ENCODE measurements around the gene AGPS. TPM values are rescaled to one million over a fixed set of nuclear protein-coding genes. Genes with fewer than 3 reads are reported as not detected.
"Not testable (repeated sequence)": the region's sequence is repeated elsewhere in the genome, so short reads cannot be mapped to it uniquely, and the experiment has no call there.

Gene AGPS
- total and polyA plus RNA-seq, 2 donors (not counting 1 experiment from before 2014, with no cell fraction given), result 2.2 to 25.5 TPM

DNA sequence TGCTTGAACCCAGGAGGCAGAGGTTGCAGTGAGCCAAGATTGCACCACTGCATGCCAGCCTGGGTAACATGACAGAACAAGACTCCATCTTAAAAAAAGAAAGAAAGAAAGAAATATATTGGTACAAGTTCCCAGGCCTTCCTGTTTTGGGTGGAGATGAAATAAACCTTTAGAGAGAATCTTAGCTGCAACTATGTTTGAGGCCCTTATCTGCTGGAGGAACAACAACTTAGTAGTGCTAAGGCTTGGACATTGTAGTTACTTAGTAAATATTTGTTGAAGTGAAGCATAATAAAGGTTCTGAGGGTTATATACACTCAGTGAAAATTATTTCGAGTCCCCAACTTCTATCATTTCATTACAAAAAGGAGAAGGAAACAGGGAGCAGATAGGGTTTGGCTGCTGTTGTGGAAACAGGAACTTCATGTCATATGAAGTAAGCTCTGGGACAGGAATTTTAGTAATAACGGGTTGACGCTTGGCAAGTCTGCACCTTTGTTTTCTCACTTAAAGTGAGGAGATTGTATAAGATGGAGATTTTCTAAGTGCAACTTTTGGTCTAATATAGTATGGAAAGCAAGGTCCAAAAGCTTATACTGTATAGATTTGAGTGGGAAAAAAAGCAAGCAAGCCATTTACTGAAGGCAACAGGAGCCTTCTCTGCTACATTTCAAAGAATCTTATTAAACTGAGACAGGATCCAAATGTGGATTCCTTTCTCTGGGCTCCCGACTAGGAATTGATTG is 40.0 kb upstream of the AGPS start:
- Mint-ChIP-seq H3K4me1 (peaks cover 13% of the 10 kb centered on the region), H3K27me3 (peaks cover 4% of the 10 kb centered on the region), H3K27ac (no peak overlapping the region), H3K4me3 (no peak overlapping the region), H3K9me3 (ENCODE audit: insufficient read depth) (no peaks in the 10 kb centered on the region)
- H3K27me3 ChIP-seq (replicated peaks in 1 of 4; ENCODE audit: control extremely low read depth in 1 of 4, control insufficient read depth in 3 of 4, insufficient read depth in 4 of 4, low read length in 3 of 4), result no peaks in the 10 kb centered on the region
- H3K4me3 ChIP-seq (ENCODE audit: control extremely low read depth in 1 of 5, extremely low read depth in 1 of 5, insufficient read depth in 1 of 5, low read depth in 2 of 5, low read length in 4 of 5), result no peak overlapping the region
- DNase-seq, result no peak
- ChIA-PET POLR2A (no interaction called here), CTCF (no interaction called here)
- no peaks in the 10 kb centered on the region for H3K36me3 ChIP-seq (replicated peaks in 1 of 2; ENCODE audit: control extremely low read depth in 1 of 2, control insufficient read depth in 1 of 2, extremely low read depth in 1 of 2, insufficient read depth in 2 of 2, low read length in 1 of 2)
- peak overlapping the region; percentile 40 for H2AFZ ChIP-seq (ENCODE audit: insufficient read depth, low read depth, low read length, poor library complexity, severe bottlenecking)
- H3K4me1 ChIP-seq (ENCODE audit: control insufficient read depth in 2 of 2, insufficient read depth in 2 of 2, low read length in 2 of 2), result no peaks in the 10 kb centered on the region
- TF ChIP-seq, protein P1, sequence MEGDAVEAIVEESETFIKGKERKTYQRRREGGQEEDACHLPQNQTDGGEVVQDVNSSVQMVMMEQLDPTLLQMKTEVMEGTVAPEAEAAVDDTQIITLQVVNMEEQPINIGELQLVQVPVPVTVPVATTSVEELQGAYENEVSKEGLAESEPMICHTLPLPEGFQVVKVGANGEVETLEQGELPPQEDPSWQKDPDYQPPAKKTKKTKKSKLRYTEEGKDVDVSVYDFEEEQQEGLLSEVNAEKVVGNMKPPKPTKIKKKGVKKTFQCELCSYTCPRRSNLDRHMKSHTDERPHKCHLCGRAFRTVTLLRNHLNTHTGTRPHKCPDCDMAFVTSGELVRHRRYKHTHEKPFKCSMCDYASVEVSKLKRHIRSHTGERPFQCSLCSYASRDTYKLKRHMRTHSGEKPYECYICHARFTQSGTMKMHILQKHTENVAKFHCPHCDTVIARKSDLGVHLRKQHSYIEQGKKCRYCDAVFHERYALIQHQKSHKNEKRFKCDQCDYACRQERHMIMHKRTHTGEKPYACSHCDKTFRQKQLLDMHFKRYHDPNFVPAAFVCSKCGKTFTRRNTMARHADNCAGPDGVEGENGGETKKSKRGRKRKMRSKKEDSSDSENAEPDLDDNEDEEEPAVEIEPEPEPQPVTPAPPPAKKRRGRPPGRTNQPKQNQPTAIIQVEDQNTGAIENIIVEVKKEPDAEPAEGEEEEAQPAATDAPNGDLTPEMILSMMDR (IDR thresholded peaks at IDR 0.05), result no peak
- no peak for TF ChIP-seq EZH2 (IDR thresholded peaks at IDR 0.05; ENCODE audit: borderline replicate concordance, insufficient read depth, low read depth, low read length, poor library complexity, severe bottlenecking)
- H3K9ac ChIP-seq (ENCODE audit: low read length), result no peak overlapping the region
- 12% methylated on average over 3 of the region's 4 CpGs for WGBS (ENCODE audit: insufficient coverage)
- no peak for ATAC-seq (ENCODE audit: low read depth)
- intact Hi-C loops (cut with micrococcal nuclease), result loop anchor here (5.0 kb wide), 1 partner anchor 40 kb away; the partner anchor contains the start of gene AGPS
- no peak overlapping the region for H3K27ac ChIP-seq (ENCODE audit: low read length in 2 of 2)
- H3K9me3 ChIP-seq (ENCODE audit: control extremely low read depth in 1 of 3, control insufficient read depth in 2 of 3, insufficient read depth in 1 of 3, low read length in 2 of 3), result no peaks in the 10 kb centered on the region
- H3K4me2 ChIP-seq (replicated peaks; ENCODE audit: low read depth, low read length, poor library complexity, severe bottlenecking), result no peak overlapping the region
- H3K79me2 ChIP-seq (ENCODE audit: control insufficient read depth, insufficient read depth, low read length), result no peaks in the 10 kb centered on the region
- no peaks in the 10 kb centered on the region for H4K20me1 ChIP-seq (ENCODE audit: control insufficient read depth, insufficient read depth, low read length, poor library complexity, severe bottlenecking)

DNA sequence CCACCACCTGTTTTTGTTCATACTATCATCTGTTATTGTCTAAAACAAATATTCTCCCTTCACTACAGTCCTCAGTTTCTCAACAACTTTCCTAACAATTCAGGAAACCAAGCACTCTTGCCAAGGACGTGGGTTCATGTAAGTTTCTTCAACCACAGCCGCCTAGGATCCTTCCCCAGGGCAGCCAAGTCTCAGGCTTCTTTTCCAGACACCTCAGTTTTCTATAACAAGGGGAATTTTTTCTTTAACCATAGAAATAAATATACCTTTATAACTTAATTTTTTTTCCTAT is 39.4 kb upstream of the AGPS start:
- Histone ChIP-seq H3K27ac (ENCODE audit: low read length in 2 of 2) (no peak overlapping the region), H2AFZ (ENCODE audit: insufficient read depth, low read depth, low read length, poor library complexity, severe bottlenecking) (peak overlapping the region; percentile 40), H3K27me3 (replicated peaks in 1 of 4; ENCODE audit: control extremely low read depth in 1 of 4, control insufficient read depth in 3 of 4, insufficient read depth in 4 of 4, low read length in 3 of 4) (no peaks in the 10 kb centered on the region), H3K9ac (ENCODE audit: low read length) (no peak overlapping the region), H3K4me2 (replicated peaks; ENCODE audit: low read depth, low read length, poor library complexity, severe bottlenecking) (no peak overlapping the region), H3K4me3 (ENCODE audit: control extremely low read depth in 1 of 5, extremely low read depth in 1 of 5, insufficient read depth in 1 of 5, low read depth in 2 of 5, low read length in 4 of 5) (no peak overlapping the region), H3K4me1 (ENCODE audit: control insufficient read depth in 2 of 2, insufficient read depth in 2 of 2, low read length in 2 of 2) (no peaks in the 10 kb centered on the region), H3K36me3 (replicated peaks in 1 of 2; ENCODE audit: control extremely low read depth in 1 of 2, control insufficient read depth in 1 of 2, extremely low read depth in 1 of 2, insufficient read depth in 2 of 2, low read length in 1 of 2) (no peaks in the 10 kb centered on the region), H3K9me3 (ENCODE audit: control extremely low read depth in 1 of 3, control insufficient read depth in 2 of 3, insufficient read depth in 1 of 3, low read length in 2 of 3) (no peaks in the 10 kb centered on the region), H3K79me2 (ENCODE audit: control insufficient read depth, insufficient read depth, low read length) (no peaks in the 10 kb centered on the region), H4K20me1 (ENCODE audit: control insufficient read depth, insufficient read depth, low read length, poor library complexity, severe bottlenecking) (no peaks in the 10 kb centered on the region)
- peaks cover 4% of the 10 kb centered on the region for H3K27me3 Mint-ChIP-seq
- ChIA-PET POLR2A (no interaction called here), CTCF (no interaction called here)
- intact Hi-C loops (cut with micrococcal nuclease), result loop anchor here (5.0 kb wide), 1 partner anchor 39 kb away; the partner anchor contains the start of gene AGPS
- TF ChIP-seq, protein P1 (IDR thresholded peaks at IDR 0.05), result no peak
- H3K4me1 Mint-ChIP-seq, result peaks cover 13% of the 10 kb centered on the region
- WGBS (ENCODE audit: insufficient coverage), result no CpG with 5 or more reads among the region's 2 CpGs
- DNase-seq (no peak), ATAC-seq (ENCODE audit: low read depth) (no peak)
- no peaks in the 10 kb centered on the region for H3K9me3 Mint-ChIP-seq (ENCODE audit: insufficient read depth)
- no peak overlapping the region for H3K27ac Mint-ChIP-seq
- H3K4me3 Mint-ChIP-seq, result no peak overlapping the region

DNA sequence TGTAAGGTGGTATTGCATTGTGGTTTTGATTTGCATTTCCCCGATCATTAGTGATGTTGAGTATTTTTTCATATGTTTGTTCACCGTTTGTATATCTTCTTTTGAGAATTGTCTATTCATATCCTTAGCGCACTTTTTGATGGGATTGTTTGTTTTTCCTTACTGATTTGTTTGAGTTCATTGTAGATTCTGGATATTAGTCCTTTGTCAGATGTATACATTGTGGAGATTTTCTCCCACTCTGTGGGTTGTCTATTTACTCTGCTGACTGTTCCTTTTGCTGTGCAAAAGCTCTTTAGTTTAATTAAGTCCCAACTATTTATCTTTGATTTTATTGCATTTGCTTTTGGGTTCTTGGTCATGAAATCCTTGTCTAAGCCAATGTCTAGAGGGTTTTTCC is 38.0 kb upstream of the AGPS start:
- H3K27me3 ChIP-seq (replicated peaks in 1 of 4; ENCODE audit: control extremely low read depth in 1 of 4, control insufficient read depth in 3 of 4, insufficient read depth in 4 of 4, low read length in 3 of 4); H3K4me2 ChIP-seq (replicated peaks; ENCODE audit: low read depth, low read length, poor library complexity, severe bottlenecking); H3K27ac Mint-ChIP-seq; H3K9me3 ChIP-seq (ENCODE audit: control extremely low read depth in 1 of 3, control insufficient read depth in 2 of 3, insufficient read depth in 1 of 3, low read length in 2 of 3); H3K79me2 ChIP-seq (ENCODE audit: control insufficient read depth, insufficient read depth, low read length); H3K4me1 ChIP-seq (ENCODE audit: control insufficient read depth in 2 of 2, insufficient read depth in 2 of 2, low read length in 2 of 2); ATAC-seq (ENCODE audit: low read depth); H3K4me3 Mint-ChIP-seq; H3K27ac ChIP-seq (ENCODE audit: low read length in 2 of 2); H3K4me3 ChIP-seq (ENCODE audit: control extremely low read depth in 1 of 5, extremely low read depth in 1 of 5, insufficient read depth in 1 of 5, low read depth in 2 of 5, low read length in 4 of 5); DNase-seq; H3K9ac ChIP-seq (ENCODE audit: low read length); POLR2A ChIA-PET; H4K20me1 ChIP-seq (ENCODE audit: control insufficient read depth, insufficient read depth, low read length, poor library complexity, severe bottlenecking); H3K9me3 Mint-ChIP-seq (ENCODE audit: insufficient read depth); H3K27me3 Mint-ChIP-seq; H3K36me3 ChIP-seq (replicated peaks in 1 of 2; ENCODE audit: control extremely low read depth in 1 of 2, control insufficient read depth in 1 of 2, extremely low read depth in 1 of 2, insufficient read depth in 2 of 2, low read length in 1 of 2); H2AFZ ChIP-seq (ENCODE audit: insufficient read depth, low read depth, low read length, poor library complexity, severe bottlenecking): not testable (repeated sequence)
- peaks cover 13% of the 10 kb centered on the region for H3K4me1 Mint-ChIP-seq
- intact Hi-C loops (cut with micrococcal nuclease), result loop anchor here (5.0 kb wide), 1 partner anchor 38 kb away; the partner anchor contains the start of gene AGPS
- CTCF ChIA-PET, result interaction anchor here (0.7 kb wide), 1 partner anchor 212 kb away, joined by 3 read pairs; no protein-coding TSS in a partner anchor
- 83% methylated on average over 1 of the region's 3 CpGs for WGBS (ENCODE audit: insufficient coverage)

Data from B cell (primary cell).